ENCODE data around the gene CYP26B1. TPM values are rescaled to one million over a fixed set of nuclear protein-coding genes. Genes with fewer than 3 reads are reported as not detected.
A peak's percentile ranks its signal among the peaks of the same experiment; 100 is the strongest.

Gene CYP26B1
- total RNA-seq, 8 experiments from 2014 or later: 1.7 to 272 (median 6.0) TPM

- no peak for ATAC-seq (replicated peaks in 6 of 8)
- Histone ChIP-seq H3K27ac (no peak overlapping the region), H3K4me3 (no peak overlapping the region), H3K4me1 (replicated peaks in 1 of 2) (peaks cover 9 to 12% of the 10 kb centered on the region in 2 donors)
- in situ Hi-C loops (cut with MboI; ENCODE audit: low pct_unique_long_range_greater_than_20kb in 2 of 9, low sequenced_read_pairs in 9 of 9, unreplicated experiment in 9 of 9): no loop called here
- 72 to 100% (median 86%) methylated on average over 2 to 4 of the region's 4 CpGs; no CpG with 5 or more reads in 2 of the 10 experiments for WGBS, 10 experiments
These were observed 40.7 kb downstream of the CYP26B1 start for GRCh38 chr2:72106978-72107377.

- Histone ChIP-seq H3K4me1 (replicated peaks in 1 of 2) (peaks cover 5 to 9% of the 10 kb centered on the region in 2 donors), H3K4me3 (no peak overlapping the region), H3K27ac (no peak overlapping the region)
- in situ Hi-C loops (cut with MboI; ENCODE audit: low pct_unique_long_range_greater_than_20kb in 2 of 9, low sequenced_read_pairs in 9 of 9, unreplicated experiment in 9 of 9): no loop called here
- WGBS, 10 experiments: 33 to 100% (median 88%) methylated on average over 1 to 18 of the region's 21 CpGs; no CpG with 5 or more reads in 3 of the 10 experiments
- ATAC-seq (replicated peaks in 6 of 8): peak in 2 of 8 experiments; percentile 6 to 24
These were observed 42.7 kb downstream of the CYP26B1 start for GRCh38 chr2:72104821-72105588.

- ATAC-seq (replicated peaks in 6 of 8): no peak
- WGBS, 10 experiments: 92 to 100% (median 100%) methylated on average over 1 to 6 of the region's 8 CpGs; no CpG with 5 or more reads in 5 of the 10 experiments
- H3K4me3 ChIP-seq: no peak overlapping the region
- peaks cover 5 to 9% of the 10 kb centered on the region in 2 donors for H3K4me1 ChIP-seq (replicated peaks in 1 of 2)
- in situ Hi-C loops (cut with MboI; ENCODE audit: low pct_unique_long_range_greater_than_20kb in 2 of 9, low sequenced_read_pairs in 9 of 9, unreplicated experiment in 9 of 9): no loop called here
- no peak overlapping the region for H3K27ac ChIP-seq
These were observed 44.0 kb downstream of the CYP26B1 start for GRCh38 chr2:72103690-72104089.

GRCh38 chr2:72103161-72103560, 44.5 kb downstream of the CYP26B1 start:
- Histone ChIP-seq H3K4me1 (replicated peaks in 1 of 2) (peaks cover 5 to 9% of the 10 kb centered on the region in 2 donors), H3K27ac (no peak overlapping the region), H3K4me3 (no peak overlapping the region)
- no peak for ATAC-seq (replicated peaks in 6 of 8)
- 76 to 100% (median 93%) methylated on average over 1 to 3 of the region's 5 CpGs; no CpG with 5 or more reads in 5 of the 10 experiments for WGBS, 10 experiments
- in situ Hi-C loops (cut with MboI; ENCODE audit: low pct_unique_long_range_greater_than_20kb in 2 of 9, low sequenced_read_pairs in 9 of 9, unreplicated experiment in 9 of 9): no loop called here

GRCh38 chr2:72098935-72099334, 48.7 kb downstream of the CYP26B1 start:
- in situ Hi-C loops (cut with MboI; ENCODE audit: low pct_unique_long_range_greater_than_20kb in 2 of 9, low sequenced_read_pairs in 9 of 9, unreplicated experiment in 9 of 9): no loop called here
- no peak overlapping the region for H3K4me3 ChIP-seq
- 42 to 100% (median 71%) methylated on average over 2 to 6 of the region's 6 CpGs; no CpG with 5 or more reads in 1 of the 10 experiments for WGBS, 10 experiments
- peaks cover 5 to 9% of the 10 kb centered on the region in 2 donors for H3K4me1 ChIP-seq (replicated peaks in 1 of 2)
- H3K27ac ChIP-seq: no peak overlapping the region
- ATAC-seq (replicated peaks in 6 of 8): peak in 1 of 8 experiments; percentile 40

GRCh38 chr2:72097276-72097675, 50.4 kb downstream of the CYP26B1 start:
- Histone ChIP-seq H3K4me3 (no peak overlapping the region), H3K27ac (no peak overlapping the region), H3K4me1 (replicated peaks in 1 of 2) (peaks cover 0 to under 1% of the 10 kb centered on the region in 2 donors)
- in situ Hi-C loops (cut with MboI; ENCODE audit: low pct_unique_long_range_greater_than_20kb in 2 of 9, low sequenced_read_pairs in 9 of 9, unreplicated experiment in 9 of 9): no loop called here
- 57 to 95% (median 90%) methylated on average over 1 to 8 of the region's 8 CpGs; no CpG with 5 or more reads in 3 of the 10 experiments for WGBS, 10 experiments
- ATAC-seq (replicated peaks in 6 of 8): no peak

GRCh38 chr2:72096181-72096580, 51.5 kb downstream of the CYP26B1 start:
- peaks cover 0 to 5% of the 10 kb centered on the region in 2 donors for H3K4me1 ChIP-seq (replicated peaks in 1 of 2)
- in situ Hi-C loops (cut with MboI; ENCODE audit: low pct_unique_long_range_greater_than_20kb in 2 of 9, low sequenced_read_pairs in 9 of 9, unreplicated experiment in 9 of 9): no loop called here
- no peak overlapping the region for H3K27ac ChIP-seq
- no peak for ATAC-seq (replicated peaks in 6 of 8)
- no peak overlapping the region for H3K4me3 ChIP-seq
- 70 to 100% (median 88%) methylated on average over 2 to 4 of the region's 4 CpGs for WGBS, 10 experiments

- in situ Hi-C loops (cut with MboI; ENCODE audit: low pct_unique_long_range_greater_than_20kb in 2 of 9, low sequenced_read_pairs in 9 of 9, unreplicated experiment in 9 of 9): no loop called here
- WGBS, 10 experiments: 59 to 100% (median 100%) methylated on average over 1 to 3 of the region's 3 CpGs; no CpG with 5 or more reads in 3 of the 10 experiments
- Histone ChIP-seq H3K4me1 (replicated peaks in 1 of 2) (peaks cover 0 to 5% of the 10 kb centered on the region in 2 donors), H3K4me3 (no peak overlapping the region), H3K27ac (no peak overlapping the region)
- no peak for ATAC-seq (replicated peaks in 6 of 8)
These were observed 52.3 kb downstream of the CYP26B1 start for GRCh38 chr2:72095364-72095763.

GRCh38 chr2:72094701-72095100, 53.0 kb downstream of the CYP26B1 start:
- ATAC-seq (replicated peaks in 6 of 8): no peak
- 80 to 100% (median 87%) methylated on average over 1 to 3 of the region's 4 CpGs; no CpG with 5 or more reads in 6 of the 10 experiments for WGBS, 10 experiments
- peaks cover 0 to 5% of the 10 kb centered on the region in 2 donors for H3K4me1 ChIP-seq (replicated peaks in 1 of 2)
- no peak overlapping the region for H3K4me3 ChIP-seq
- in situ Hi-C loops (cut with MboI; ENCODE audit: low pct_unique_long_range_greater_than_20kb in 2 of 9, low sequenced_read_pairs in 9 of 9, unreplicated experiment in 9 of 9): no loop called here
- no peak overlapping the region for H3K27ac ChIP-seq

GRCh38 chr2:72092111-72092510, 55.6 kb downstream of the CYP26B1 start:
- Histone ChIP-seq H3K27ac (no peak overlapping the region), H3K4me3 (no peak overlapping the region), H3K4me1 (replicated peaks in 1 of 2) (peaks cover 0 to 5% of the 10 kb centered on the region in 2 donors)
- in situ Hi-C loops (cut with MboI; ENCODE audit: low pct_unique_long_range_greater_than_20kb in 2 of 9, low sequenced_read_pairs in 9 of 9, unreplicated experiment in 9 of 9): no loop called here
- ATAC-seq (replicated peaks in 6 of 8): peak in 2 of 8 experiments; percentile 60 to 61
- WGBS, 10 experiments: 45 to 100% (median 71%) methylated on average over 2 to 6 of the region's 6 CpGs

- 63 to 100% (median 95%) methylated on average over 1 to 2 of the region's 4 CpGs; no CpG with 5 or more reads in 6 of the 10 experiments for WGBS, 10 experiments
- no peak overlapping the region for H3K4me3 ChIP-seq
- no peak for ATAC-seq (replicated peaks in 6 of 8)
- H3K4me1 ChIP-seq (replicated peaks in 1 of 2): peaks cover 0 to 5% of the 10 kb centered on the region in 2 donors
- H3K27ac ChIP-seq: no peak overlapping the region
- in situ Hi-C loops (cut with MboI; ENCODE audit: low pct_unique_long_range_greater_than_20kb in 2 of 9, low sequenced_read_pairs in 9 of 9, unreplicated experiment in 9 of 9): no loop called here
These were observed 56.7 kb downstream of the CYP26B1 start for GRCh38 chr2:72090781-72091482.

GRCh38 chr2:72090271-72090720, 57.4 kb downstream of the CYP26B1 start:
- Histone ChIP-seq H3K27ac (no peak overlapping the region), H3K4me1 (replicated peaks in 1 of 2) (peaks cover 0 to 5% of the 10 kb centered on the region in 2 donors), H3K4me3 (no peak overlapping the region)
- in situ Hi-C loops (cut with MboI; ENCODE audit: low pct_unique_long_range_greater_than_20kb in 2 of 9, low sequenced_read_pairs in 9 of 9, unreplicated experiment in 9 of 9): no loop called here
- WGBS, 10 experiments: 60 to 100% (median 79%) methylated on average over 1 to 5 of the region's 8 CpGs; no CpG with 5 or more reads in 4 of the 10 experiments
- ATAC-seq (replicated peaks in 6 of 8): no peak

- WGBS, 10 experiments: 80 to 100% (median 93%) methylated on average over 1 to 12 of the region's 13 CpGs; no CpG with 5 or more reads in 1 of the 10 experiments
- in situ Hi-C loops (cut with MboI; ENCODE audit: low pct_unique_long_range_greater_than_20kb in 2 of 9, low sequenced_read_pairs in 9 of 9, unreplicated experiment in 9 of 9): no loop called here
- Histone ChIP-seq H3K27ac (no peak overlapping the region), H3K4me3 (no peak overlapping the region), H3K4me1 (replicated peaks in 1 of 2) (peaks cover 0 to 5% of the 10 kb centered on the region in 2 donors)
- ATAC-seq (replicated peaks in 6 of 8): no peak
These were observed 58.1 kb downstream of the CYP26B1 start for GRCh38 chr2:72089537-72089936.
